ENCODE data around the gene TSHZ2. TPM values are rescaled to one million over a fixed set of nuclear protein-coding genes. Genes with fewer than 3 reads are reported as not detected.

The TSHZ2 gene
- polyA plus RNA-seq, 12 donors = 8.0 to 36.9 (median 14.7) TPM; not detected in 1

DNA sequence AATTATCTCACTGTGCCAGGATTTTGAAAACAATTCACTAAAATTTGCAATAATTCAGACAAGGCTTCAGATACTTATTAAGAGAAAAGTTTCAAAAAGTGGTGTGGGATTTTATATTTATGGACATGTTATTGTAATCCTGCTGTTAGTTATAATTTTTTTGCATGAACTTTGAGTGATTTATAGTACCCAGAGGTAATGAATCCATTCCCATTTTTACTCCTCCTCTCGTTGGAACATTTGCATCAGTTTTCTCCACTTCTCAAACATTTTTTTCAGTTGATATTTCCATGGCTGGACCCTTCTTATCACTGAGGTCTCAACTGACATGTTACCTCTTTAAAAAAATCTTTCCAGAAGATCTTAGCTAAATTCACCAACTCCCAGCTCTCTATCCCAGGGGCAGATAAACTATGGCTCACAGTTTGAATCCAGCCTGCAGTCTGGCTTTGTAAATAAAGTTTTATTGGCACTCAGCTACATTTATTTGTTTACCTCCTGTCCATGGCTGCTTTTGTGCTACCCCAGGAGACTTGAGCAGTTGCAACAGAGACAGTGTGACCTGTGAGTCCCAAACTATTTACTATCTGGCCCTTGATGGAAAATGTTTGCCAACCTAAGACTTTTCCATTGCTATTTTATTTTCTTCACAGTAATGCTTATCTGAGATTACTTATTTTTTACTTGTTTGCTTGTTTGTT is 83.4 kb downstream of the TSHZ2 start:
- DNase-seq = no peak

DNA sequence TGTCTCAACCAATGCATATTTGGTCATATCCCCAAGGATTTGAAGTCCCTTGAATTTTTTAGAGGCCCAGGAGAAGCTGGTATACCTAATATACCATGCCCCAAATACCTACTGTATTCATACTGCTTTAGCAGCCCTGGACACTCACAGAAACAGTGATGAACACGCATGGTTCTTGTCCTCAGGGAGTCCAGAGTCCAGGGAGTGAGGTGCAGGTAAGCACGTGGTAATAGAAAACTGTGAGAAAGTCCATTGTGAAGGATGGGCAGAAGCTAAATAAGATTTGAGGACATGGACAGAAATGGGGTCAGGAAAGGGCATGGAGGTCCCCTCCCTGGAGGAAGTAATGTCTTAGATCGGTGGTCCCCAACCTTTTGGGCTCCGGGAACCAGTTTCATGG is 85.4 kb downstream of the TSHZ2 start:
- no peak for DNase-seq

DNA sequence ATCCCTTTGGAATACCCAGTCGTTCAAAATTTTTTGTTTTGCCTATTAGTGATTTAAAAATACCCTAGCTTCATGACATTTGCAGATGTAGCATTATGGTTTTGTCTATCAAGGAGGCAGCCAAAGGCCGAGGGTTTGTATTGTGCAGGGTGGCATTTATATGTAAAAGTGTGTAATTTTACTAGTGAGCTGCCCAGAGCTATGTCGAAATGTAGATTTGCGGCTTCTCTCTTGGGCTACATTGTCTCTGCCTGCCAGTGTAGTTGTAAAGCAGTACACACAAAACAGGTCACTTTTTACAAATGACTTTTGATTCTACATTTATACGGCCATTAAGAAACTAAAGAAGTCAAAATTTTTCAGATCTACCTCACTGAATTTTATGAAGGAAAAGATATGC is 87.7 kb downstream of the TSHZ2 start:
- no peak for DNase-seq

DNA sequence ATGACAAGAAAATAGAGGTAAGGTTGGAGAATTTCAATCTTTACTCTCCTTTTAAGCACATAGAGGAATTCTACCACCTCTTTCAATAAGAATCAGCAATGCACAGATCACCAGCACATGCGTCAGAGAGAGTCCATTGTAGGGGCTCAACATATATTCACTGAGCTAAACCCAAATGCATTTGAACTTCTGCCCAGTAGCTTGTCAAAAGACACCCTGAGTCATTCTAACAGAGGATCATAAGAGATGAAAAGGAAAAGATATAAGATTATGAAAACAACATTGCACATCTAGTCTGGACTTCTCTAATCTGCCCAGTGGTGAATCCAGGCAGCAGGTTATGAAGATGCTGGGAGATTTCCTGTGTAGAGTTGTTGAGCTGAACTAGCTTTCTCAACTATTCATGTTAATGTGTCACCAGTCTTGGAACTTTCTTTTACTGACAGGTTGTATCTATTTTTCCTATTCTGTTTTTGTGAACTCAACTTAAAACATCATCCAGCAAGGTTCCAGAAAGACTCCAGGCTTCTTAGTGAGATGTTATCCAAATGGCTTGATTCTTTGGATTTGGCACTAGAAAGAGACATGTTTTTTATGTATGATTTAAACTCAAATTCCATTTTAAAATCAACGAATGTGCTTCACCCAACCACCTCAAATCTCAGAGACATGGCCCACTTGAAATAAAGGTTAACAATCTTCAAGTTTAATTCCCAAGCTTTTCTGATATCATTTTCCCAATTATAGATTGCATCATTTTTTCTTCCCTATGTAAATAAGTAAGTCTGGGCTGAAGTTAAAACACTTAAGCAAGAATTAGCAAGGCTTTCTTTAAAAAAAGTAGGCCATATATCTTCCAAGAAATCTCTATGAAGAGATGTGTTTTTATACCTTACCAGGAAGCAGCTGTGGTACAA is 89.3 kb downstream of the TSHZ2 start:
- no peak for DNase-seq

DNA sequence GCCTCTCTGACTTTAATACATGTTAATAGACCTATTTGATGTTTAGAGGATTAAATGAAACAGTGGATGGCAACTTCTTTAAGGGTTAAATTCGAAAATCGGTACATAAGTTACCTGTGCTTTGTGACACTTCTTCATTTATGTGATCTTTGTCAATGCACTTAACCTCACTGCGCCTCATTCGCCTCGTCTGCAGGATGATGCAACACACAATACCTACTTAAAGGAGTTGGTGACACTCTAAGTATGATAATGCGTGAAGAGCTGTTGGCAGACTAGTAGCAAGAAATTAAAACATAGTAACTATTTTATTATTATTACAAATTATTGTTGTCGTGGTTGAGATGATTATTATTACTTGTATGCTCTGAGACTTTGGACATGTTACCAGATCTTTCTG is 92.8 kb downstream of the TSHZ2 start:
- no peak for DNase-seq

DNA sequence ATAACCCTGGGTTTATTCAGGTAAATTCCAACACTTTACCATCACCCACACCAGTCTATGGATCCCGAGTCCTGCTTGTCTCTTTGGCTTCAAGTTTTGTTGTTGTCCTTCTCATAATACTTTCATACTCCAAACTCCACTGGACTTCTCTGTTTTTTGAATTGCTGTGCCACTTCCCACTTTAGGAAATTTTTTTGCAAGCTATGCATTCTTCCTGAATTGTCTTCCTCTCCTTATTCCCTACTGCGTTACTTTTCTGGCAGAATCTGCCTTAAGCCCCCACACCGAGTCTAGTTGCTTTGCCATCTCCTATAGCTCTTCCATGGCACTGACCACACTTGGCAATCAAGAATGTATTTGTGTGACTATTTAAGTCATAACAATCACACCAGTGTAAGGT is 96.1 kb downstream of the TSHZ2 start:
- DNase-seq = no peak

DNA sequence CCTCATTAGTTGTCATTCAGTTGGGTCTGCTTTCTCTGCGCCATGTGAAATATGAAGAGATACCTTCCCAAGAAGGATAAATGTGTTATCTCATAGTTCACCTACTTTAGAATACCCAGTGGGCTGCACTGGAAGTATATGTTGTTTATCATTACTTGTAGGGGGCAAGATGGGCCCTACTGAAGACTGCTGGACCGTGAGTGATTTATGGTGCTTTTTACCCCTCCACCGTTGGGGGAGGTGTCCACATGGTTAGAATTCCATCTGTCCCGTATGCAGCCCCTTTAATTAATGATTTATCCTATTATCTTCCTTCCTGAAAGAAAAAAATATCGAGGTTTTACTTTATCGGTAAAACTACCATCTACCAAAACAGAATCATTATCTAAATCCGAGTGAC is 97.0 kb downstream of the TSHZ2 start:
- no peak for DNase-seq

DNA sequence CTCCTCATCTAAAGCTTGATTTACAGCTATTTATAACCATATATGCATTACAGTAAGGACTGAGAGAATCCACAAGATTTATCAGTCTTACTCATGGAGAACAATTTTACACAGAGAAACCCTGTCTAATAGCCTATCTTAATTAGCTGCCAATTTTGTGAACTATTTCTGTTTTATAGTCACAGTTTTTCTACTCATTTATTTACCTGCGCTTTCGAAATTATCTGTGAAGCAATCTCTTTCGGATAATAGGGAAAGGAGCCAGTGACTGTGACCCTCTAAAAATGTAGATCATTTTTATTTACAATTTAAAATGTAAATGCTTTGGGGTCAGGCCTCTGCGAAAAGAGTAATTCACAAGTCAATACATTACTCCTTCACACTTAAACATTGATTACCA is 98.1 kb downstream of the TSHZ2 start:
- no peak for DNase-seq

DNA sequence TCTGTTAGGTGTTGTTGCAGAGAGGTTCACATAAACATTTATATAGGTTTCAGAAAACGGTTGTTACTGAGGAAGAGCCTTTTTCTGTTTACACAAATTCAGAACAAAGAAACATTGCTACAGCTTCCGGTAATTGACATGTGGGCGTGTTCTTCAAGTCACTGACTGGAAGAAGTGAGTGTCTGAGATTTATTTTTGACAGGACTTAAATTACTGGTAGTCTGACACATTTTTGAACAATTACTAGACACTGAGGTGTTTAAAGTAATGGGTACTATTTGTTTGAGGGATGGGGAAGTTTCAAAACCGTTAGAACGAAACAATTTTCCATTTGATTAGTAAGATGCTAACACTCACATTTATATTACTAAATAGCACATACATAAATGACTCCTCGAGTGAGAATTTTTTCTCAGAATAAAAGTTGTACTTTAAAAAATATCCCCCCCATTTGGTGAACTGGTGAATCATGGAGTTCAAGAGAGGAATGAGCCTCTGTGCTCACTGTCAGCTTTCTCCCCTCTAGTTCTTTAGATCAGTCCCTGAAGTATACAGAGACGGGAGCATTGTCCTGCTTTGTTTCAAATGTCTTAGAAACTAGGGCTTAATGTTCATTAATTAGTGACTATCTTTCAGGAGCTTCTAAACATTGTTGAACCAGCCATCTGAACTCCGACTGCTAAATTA is 98.7 kb downstream of the TSHZ2 start:
- no peak for DNase-seq

DNA sequence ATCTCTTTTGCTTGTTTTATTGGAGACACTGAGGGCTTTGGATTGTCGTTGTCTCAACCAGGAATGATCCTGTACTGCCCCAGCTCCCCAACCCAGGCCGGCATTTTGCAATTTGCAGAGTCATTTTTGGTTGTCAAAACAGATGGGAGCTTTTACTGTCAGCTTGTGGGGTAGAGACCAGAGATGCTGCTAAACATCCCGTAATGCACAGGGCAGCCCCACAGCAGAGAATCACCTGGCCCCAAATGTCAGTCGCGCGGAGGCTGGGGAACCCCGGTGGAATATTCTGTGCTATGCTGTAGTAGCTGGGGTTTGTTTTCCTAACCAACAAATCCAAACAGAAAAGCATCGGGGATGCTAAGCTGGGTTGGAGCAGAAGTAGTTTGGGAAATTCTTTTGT is 99.7 kb downstream of the TSHZ2 start:
- DNase-seq = no peak

DNA sequence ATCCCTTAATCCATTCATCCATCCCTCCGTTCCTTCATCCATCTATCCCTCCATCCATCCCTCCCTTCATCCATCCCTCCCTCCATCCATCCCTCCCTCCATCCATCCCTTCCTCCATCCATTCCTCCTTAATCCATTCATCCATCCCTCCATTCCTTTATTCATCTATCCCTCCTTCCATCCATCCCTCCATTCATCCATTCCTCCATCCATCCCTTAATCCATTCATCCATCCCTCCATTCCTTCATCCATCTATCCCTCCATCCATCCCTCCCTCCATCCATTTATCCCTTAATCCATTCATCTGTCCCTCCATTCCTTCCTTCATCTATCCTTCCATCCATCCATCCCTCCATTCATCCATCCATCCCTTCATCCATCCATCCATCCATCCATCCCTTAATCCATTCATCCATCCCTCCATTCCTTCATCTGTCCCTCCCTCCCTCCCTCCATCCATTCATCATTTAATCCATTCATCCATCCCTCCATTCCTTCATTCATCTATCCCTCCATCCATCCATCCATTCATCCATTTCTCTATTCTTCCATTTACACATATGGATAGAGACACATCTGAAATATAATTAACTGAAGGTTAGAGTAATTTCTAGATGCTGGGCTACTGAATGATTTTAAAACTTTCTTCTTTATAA is 100.9 kb downstream of the TSHZ2 start:
- no peak for DNase-seq

DNA sequence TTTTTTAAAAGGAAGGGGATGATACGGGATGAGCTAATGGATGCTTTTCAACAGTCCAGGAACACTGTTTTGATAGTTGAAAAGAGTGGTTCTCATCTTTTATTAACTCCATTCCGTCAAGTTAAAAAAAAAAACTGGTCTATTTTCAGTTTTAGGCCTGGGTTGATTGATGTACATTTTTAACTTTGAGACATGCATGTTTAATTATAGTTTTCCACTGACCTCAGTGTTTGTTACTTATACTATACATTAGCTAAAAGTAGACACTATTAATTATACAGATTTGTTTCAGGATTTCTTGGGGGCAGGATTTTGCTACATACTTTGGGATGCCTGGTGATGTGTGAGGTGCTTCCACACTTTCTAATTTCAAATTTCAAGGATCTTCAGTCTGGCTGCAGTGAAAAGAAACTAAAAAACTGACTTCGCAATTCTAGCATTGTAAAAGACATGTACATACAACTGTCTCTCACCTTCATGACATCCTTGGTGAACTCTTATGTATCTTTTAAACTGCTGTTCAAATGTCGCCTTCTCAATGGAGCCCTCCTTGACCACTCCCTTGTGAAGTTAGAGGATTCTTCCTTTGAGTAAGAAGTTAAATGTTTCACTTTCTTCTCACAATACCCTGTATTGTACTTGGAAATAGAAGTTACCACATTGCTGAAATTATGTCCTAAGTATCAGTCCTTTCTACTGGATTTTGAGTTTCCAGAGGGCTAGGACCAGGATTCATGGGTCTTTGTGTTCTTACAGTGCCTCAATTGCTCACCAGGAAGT is 101.7 kb downstream of the TSHZ2 start:
- DNase-seq = no peak

DNA sequence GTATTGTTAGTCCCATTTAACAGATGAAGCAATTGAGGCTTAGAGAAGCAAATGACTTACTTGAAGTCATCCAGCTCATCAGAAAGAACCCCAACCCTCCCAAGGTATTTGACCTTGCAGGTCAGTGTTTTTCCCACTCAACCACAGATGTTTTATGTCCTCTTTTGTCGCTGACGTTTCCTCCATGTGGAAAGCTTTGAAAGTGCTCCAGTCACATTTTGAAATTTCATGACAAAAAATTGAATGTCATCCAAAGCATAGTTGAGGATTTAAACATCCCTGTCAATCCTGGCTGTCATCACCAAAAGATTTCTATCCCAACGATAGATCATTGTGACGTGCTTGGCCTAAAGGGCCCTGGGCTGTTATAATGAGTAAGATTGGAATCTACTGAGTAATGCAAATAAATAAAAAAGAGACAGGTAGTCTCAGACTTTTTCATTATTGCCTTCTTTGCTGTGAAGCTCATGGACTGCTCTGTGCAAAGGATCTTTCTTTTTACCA is 102.7 kb downstream of the TSHZ2 start:
- no peak for DNase-seq

DNA sequence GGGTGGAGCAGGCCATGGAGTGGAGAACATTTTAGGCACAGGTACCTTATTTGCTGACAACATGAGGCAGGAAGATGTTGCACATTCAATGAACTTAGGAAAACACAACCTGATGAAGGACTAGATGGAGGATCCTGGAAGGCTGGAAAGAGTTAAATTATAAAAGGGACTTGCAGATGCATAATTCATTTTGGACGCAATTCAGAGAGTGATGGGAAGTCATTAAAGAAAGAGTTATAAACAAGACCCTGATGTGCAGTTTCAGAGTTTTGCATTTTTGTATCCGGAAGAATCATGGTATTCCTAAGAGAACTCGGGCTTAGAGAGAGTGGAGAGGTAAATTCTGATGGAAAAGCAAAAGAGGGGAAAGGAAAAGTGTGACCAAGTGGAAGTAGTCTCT is 104.5 kb downstream of the TSHZ2 start:
- no peak for DNase-seq

DNA sequence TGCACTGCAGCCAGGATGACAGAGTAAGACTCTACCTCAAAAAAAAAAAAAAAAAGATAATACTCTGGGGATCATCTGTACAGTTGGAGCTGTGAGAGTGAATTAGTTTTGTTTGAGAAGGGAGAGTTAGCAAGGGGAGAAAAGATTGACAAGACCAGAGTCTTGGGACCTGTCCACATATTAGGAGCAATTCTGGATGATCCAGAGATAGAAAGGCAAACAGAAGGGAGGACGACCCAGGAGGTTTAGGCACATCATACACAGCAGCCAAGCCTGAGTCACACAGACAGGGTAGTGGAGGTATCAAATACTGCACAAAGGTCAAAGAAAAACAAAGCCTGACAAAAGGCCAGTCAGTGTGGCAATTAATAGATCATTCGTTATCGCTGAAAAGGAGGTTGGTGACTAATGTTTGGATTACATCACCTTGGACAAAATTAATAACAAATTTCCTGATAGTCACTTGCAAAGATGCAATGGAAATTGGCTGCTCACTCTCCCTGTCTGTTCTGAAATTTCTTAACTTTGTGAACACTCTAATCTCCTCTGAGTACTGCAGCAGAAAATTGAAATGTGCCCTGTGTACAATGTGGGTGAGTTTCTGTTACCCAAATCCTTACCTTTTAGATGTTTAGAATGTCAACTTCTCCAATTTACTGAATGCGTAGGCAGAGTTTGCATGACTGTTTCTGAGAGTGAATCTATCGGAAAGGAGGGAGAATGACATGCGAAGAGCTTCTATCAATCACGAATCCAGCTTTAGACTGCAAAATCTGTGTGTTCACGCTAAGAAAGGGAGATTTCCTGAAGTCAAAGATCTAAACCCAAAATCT is 105.4 kb downstream of the TSHZ2 start:
- DNase-seq = no peak

DNA sequence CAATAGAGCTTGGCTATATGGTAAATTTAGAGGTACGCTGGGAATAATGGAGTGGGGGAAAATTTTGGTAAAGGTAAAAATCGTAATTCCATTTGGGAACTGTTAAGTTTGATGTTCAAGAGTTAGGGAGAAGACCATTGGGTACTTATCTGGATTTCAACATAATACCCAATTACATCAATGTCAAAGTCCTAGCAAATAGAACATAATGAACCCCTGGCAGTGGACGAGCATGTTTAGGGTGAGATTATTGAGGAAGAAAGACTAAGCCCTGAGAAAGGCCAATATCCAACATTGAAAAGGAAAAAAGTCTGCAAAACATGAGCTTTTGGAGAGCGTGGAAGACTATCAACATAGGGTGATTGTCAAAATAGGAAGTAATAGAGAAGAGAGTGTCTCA is 106.6 kb downstream of the TSHZ2 start:
- no peak for DNase-seq

DNA sequence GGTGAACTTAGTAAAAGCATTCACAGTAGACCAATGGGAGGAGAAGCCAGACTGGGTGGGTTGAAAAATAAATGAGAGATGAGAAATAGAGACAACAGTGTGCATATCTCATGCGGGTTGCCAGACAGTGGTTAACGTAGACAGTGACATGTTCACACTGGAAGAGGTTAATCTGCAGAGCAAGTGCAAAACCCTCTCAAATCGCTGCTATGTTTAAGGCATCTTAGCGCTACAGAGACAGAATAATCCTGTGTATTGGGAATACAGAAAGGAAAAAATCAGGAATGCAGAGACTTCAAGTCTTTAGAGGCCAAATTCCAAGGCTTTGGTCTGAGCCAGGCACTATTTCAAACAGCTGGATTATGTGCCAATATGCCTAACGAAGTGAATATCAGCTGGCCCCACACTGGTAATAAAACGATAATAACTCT is 107.1 kb downstream of the TSHZ2 start:
- no peak for DNase-seq

DNA sequence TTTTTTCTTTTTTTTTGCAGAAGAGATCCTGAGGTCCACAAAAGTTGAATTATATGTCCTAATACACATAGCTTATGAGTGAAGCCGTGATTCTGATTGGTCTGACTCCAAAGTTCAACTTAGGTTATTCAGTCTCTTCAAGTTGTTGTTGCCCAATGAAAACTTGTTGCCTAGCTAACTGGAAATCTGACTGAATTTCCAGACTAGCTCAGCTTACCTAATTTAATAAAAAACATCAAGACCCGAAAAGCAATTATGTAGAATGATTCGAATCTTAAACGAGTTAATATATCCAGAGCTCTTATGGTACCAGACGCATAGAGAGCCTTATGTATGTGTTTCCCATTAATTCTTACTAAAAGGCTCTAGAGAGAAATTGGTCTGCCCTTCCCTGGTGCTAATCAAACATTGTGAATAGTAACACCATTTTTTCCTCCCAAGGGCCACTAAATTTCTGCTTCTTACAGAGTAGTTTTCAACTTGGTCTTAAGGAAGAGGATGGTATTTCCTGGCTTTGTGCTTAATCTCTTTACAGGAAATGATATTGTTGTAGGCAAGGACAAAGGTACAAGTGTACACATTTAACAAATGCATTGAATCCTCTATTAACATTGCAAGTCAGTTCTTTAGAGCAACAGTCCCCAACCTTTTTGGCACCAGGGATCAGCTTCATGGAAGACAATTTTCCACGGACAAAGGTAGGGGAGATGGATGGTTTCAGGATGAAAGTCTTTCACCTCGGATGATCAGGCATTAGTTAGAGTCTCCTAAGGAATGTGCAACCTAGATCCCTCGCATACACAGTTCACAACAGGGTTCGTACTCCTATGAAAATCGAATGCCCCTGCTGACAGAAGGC is 107.9 kb downstream of the TSHZ2 start:
- DNase-seq = no peak

DNA sequence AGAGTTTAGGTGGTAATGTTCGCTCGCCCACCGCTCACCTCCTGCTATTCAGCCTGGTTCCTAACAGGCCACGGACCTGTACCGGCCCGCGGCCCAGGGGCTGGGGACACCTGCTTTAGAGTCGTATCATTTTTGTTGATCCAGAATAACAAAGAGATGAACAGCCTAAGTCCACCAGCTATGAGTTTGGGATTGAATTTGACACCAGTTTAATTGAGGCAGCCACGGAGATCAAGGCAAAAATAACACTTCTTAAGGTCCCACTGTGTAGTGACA is 108.5 kb downstream of the TSHZ2 start:
- DNase-seq = no peak

All from muscle of arm (tissue), 12 donors.